DLD1 (cell line): ENCODE data around the gene LPCAT2.

Experiments
- in situ Hi-C: cut with HindIII; loops from 2 replicates; pipeline ENCODE4 v1.10.0; 2017; ENCODE audit warnings: low sequenced_read_pairs

LPCAT2 gene

DNA sequence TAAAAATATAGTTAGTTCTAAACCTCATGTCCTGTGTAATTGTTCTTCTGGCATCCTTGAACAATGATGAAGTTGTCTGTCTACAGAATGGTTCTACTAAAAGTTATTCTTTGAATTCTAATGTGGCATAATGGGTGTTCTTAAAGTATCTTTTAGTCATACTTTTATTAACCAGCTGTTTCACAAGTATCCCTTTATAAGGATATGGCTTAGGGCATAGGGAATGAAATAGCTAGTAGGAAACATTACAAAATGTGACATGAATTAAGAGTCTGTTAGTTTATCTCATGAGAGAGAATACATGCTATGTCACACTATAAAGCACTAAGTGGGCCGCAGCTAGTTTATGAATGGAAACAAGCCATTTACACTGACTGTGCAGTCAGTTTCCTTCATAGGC, 31.3 kb downstream of the LPCAT2 start:
- in situ Hi-C loops = no loop called here

DNA sequence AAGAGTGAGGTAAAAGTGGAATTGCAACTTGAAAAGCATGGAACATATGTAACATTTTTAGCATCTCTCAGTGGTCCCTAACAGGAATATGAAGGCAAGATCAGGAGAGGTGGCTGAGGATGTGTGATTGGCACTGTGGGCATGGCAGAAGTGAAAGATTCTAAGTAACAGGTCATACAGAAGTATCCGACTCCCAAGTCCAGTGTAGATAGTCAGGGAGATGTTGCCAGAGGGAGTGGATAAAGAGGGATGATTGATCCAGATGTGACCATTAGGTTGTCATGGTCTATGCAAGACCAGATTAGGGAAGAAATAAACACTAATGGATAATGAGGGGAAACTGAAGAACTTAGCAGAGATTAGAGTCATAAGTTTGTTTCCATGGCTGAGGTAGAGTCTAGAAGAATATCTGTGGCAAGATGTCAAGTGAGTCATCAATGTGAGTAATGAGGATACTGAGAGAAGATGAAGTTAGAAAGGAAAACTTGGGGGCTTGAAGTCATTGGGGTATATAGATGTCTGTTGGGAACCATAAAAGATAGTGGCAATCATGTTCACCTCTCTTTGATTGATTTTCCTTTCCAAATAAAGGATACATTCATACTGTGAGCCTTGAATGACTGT, 33.7 kb downstream of the LPCAT2 start:
- in situ Hi-C loops = no loop called here

DNA sequence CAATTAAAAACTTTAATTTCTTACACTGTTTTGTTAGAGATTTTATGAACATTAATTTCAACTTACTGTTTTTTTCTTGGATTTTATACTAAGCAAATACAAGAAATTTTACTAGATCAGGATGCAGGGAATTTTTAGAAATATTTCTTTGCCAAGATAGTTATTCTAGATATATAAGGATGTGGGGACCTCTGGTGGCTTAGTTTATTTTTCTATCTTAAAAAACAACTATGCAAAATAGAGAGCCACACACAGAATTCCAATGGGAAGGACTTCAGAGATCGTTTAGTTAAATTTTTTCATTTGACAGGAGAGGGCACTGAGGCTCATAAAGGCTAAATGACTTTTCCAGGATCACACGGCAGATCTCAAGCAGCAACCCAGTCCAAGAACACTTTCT, 34.6 kb downstream of the LPCAT2 start:
- in situ Hi-C loops = no loop called here

DNA sequence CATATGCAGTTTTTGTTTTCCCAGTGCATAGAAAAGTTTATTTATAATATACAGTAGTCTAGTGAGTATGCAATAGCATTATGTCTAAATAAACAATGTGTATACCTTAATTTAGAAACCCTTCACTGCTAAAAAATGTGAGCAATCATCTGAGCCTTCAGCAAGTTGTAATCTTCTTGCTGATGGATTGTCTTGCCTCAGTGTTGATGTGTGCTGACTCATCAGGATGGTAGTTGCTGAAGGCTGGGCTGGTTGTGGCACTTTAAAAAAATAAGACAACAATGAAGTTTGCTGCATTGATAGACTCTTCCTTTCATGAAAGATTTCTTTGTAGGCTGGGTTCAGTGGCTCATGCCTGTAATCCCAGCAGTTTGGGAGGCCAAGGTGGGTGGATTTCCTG, 43.7 kb downstream of the LPCAT2 start:
- in situ Hi-C loops = no loop called here

DNA sequence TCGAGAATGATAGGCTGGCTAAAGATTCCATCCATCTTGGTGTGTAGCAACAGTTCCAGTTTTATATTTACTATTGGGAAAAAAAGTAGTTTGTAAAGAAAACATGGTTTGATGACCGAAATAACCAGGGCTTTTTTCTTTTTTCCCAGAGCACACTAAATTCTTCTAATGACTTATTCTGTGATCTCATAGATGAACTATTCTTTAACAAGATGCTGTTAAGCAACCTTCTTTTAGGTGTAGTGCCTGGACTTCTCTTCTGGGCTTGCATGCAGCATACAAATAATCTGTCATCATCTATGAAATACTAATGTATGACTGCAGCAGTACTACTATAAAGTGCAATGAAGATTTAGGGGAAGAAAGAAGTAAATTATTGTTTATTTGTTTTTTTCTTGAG, 46.6 kb downstream of the LPCAT2 start:
- in situ Hi-C loops = no loop called here

DNA sequence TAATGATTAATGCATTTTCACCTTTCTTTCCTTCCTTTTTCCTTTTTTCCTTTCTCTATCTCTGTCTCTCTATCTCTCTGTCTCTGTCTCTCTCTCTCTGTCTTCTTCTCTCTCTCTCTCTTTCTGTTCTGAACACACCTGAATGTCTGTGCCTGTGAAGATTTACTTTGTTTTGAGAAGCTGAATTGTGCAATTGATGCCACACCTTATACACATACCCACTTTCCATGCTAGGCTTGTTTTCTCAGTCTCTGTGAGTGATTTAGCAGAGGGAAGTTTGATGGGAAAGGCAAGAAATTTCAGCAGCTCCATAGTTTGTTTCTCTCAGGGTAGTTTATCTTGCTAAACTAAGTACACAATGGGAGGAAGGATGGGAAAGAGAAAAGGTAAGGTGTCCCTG, 48.3 kb downstream of the LPCAT2 start:
- in situ Hi-C loops = no loop called here

DNA sequence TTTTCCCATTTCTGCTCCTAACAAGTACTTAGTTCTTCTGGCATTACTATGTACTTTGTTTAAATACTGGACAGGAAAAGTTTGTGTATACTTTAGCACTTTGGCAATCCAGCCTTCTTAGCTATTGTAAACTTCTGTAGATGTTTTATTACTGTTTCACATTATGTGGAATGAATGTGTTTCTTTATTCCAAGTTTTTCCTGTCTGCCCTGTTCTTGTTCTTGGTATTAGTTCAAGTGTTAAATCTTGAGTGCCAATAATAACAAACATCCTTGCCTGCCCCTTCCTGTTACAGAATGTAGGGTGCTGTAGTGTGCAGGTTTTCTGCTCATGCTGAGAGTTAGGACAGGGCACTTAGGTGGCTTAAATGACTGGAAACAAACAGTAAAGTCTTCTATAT, 50.4 kb downstream of the LPCAT2 start:
- in situ Hi-C loops = no loop called here

DNA sequence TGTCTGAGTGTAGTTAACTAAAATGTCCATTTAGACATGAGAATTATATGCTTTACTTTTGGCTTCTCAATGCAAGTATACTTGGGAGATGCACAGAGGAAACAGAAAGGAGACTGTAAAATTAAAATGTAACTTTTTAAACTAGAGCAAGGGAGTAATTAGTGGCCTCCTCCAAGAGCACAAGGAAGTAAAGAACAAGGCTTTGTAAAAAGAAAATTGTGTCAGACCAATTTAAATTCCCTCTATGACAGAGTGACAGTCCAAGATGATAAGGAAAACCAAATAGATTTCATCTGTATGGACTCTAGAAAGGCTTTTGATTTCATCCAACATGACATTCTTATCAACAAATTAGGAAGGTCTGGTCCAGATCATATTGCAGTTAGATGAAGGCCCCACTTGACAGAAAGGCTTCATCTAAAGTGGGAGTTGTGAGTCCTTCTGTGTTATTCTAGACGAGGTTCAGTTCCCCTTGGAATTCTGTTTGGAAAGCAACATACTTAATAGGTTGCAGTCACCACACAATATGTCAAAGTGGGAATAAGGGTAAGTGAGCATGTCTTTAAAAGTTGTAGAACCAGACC, 51.2 kb downstream of the LPCAT2 start:
- in situ Hi-C loops = no loop called here

DNA sequence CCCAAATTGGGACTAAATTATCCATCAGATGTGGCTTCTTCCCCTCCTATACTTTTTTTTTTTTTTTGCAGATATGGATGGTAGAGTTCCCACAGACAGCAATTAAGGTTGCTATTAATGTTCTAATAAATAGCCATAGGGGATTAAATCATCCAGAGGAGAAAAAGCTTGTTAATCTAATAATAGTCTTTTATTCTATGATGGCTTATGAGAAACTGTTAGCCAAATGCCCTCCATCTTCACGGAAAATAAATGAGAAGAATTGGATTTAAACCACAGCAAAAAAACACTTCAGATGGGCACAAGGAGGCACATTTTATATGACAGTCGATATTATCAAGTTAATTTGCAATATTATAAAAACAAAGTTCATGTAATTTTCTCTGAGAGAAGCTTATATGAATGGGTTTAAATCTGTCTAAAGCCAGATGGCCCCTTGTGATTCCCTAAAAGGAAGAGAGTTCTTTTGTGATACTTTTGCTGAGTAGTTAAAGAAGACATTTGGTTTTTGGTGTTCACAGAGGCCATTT, 52.5 kb downstream of the LPCAT2 start:
- in situ Hi-C loops = no loop called here

DNA sequence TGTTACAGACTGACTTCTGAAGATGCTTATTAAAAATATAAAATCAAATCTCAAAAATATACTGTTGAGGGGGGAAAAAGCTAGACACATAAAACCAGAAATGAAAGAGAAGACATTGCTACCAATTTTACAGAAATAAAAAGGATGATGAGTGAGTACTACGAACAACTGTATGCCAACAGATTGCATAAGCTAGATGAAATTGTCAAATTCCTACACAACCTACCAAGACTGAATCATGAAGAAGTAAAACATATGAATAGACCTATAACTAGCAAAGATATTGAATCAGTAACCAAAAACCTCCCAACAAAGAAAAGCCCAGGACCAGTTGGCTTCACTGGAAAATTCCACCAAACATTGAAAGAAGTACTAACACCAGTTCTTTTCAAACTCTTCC, 54.1 kb downstream of the LPCAT2 start:
- in situ Hi-C loops = no loop called here

DNA sequence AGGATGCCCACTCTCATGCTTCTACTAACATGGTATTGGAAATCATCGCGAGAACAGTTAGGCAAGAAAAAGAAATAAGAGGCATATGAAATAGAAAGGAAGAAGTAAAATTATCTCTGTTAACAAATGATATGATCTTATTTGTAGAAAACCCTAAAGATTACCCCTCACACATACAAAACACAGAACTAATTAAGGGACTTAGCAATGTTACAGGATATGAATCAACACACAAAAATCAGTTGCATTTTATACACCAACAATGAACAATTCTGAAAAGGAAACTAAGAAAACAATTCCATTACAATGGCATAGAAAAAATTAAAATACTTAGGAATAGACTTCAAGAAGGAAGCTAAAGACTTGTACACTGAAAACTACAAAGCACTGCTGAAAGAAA, 54.9 kb downstream of the LPCAT2 start:
- in situ Hi-C loops = no loop called here

DNA sequence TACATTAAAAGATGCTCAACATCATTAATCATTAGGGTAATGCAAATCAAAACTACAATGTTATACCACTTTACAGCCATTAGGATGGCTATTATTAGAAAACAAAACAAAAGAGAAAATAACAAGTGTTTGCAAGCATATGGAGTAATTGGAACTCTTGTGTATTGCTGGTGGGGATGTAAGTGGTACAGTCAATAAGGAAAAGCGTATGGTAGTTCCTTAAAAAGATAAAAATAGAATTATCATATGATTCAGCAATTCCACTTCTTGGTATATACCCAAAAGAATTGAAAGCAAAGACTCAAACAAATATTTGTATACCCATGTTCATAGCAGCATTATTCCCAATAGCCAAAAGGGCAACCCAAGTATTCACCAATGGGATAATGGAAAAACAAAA, 56.2 kb downstream of the LPCAT2 start:
- in situ Hi-C loops = no loop called here

DNA sequence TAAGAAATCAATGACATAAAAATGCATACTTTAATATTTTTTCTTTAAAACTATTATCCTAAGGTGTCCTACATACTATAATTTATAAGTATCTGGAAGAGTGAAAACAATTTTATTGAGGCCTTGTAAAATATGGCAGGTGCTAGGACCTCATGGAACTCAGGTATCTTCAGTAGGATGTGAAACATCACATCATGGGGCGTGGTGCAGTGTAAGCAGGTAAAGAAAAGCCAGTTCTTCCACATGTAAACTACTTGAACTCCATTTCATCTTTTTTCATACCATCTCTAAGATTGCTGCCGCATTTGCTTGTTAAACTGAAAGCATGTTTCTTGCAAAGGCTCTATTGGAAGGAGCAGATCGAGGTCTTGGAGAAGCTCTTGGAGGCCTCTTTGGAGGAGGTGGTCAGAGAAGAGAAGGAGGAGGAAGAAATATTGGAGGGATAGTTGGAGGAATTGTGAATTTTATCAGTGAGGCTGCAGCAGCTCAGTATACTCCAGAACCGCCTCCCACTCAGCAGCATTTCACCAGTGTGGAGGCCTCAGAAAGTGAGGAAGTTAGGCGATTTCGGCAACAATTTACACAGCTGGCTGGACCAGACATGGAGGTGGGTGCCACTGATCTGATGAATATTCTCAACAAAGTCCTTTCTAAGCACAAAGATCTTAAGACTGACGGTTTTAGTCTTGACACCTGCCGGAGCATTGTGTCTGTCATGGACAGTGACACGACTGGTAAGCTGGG, 57.7 kb downstream of the LPCAT2 start, which contains the start of gene CAPNS2:
TSS of gene CAPNS2 (plus strand) at position 253 of the 744 bp plus-strand sequence. CDS start at position 326, 73 bp downstream.
- in situ Hi-C loops = no loop called here

DNA sequence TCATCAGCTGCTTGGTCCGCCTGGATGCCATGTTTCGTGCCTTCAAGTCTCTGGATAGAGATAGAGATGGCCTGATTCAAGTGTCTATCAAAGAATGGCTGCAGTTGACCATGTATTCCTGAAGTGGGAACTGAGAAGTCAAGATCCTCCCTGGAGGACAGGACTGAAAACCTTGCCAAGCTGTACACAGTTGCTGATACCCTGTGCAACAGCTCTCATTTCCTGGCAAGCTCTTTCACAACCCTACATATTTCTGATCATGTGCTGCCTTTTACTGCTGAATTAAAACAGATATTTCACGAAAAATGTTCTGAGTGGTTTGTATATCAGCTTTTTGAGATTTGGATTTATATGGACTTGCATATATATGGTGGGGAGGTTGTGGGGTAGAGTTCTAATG, 58.5 kb downstream of the LPCAT2 start:
- in situ Hi-C loops = no loop called here

DNA sequence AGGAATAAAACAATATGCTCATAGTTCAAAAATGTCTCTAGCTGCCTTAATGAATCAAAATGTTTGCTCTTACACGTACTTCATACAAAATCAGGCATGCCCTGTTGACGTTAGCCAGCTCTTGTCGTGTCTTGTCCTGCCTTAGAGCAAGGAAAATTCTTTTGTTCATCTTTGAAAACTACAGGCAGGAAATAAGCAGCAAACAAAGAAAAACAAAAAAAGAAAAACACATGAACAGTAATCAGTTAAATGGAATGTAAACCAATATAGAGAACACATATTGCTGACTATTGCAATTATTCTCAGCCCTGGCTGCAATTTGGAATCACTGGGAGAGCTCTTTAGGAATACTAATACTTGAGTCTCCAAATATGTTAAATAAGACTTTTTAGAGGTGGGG, 59.3 kb downstream of the LPCAT2 start:
- in situ Hi-C loops = no loop called here

DNA sequence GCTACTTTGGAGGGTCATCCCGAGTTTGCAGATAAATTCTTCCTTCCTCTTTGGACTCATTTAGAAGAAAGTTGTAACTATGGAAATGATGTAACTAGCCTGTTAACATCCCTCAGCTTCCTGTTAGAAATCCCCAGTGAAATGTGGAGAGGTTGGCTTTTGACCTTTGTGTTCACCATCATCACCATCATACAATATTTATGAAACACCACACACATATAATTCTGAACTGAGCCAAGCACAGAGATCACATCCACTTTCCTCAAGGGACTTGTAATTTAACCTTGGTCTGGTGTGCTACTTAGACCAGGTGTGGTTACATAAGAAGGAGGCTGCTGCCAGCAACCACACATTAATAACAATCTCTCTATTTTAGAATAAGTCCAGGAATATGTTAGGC, 60.2 kb downstream of the LPCAT2 start:
- in situ Hi-C loops = no loop called here

DNA sequence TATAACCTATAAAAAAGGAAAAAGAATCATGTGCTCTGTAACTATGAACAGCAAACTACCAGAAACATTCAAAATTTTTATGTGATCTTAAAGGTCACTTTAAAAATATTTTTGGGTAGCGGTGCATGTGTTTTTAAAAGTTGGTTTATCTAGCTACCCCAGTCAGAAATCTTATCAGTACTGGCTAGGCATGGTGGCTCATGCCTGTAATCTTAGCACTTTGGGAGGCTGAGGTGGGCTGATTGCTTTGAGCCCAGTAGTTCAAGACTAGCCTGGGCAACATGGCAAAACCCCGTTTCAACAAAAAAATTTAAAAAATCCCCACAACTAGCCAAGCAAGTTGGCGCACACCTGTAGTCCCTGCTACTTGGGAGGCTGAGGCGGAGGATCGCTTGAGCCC, 61.3 kb downstream of the LPCAT2 start:
- in situ Hi-C loops = no loop called here

DNA sequence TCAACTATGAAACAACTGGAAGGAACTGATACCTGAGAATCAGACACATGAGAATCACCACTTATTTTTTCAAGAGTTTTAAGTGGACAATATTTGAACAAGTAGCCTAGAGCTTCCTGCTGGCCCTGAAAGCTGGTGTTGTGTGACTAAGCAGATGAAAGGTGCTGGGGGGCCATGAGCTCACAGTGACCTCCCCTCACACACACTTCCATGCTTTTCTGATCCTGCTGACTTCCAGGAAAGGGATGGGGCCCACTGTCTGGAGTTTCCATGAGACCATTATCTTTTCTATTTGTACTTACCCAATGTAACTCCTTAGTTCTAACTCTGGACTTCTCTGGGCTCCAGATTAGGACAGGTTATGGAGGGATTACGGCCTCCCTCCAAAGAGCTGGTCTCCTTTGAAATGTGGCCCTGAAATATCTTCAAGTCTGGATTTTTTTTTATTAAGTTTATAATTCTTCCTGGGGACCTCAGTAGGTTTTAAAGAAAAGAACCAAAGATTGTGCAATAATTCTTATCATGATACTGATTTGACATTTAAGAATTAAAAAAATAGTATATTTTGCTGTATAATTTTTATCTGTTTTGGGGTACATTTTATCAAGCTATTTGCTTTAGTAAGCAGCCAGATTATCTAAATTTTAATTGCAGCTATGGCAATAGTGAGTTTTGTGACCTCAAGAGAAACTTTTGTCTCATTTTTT, 62.5 kb downstream of the LPCAT2 start:
- in situ Hi-C loops = no loop called here

DNA sequence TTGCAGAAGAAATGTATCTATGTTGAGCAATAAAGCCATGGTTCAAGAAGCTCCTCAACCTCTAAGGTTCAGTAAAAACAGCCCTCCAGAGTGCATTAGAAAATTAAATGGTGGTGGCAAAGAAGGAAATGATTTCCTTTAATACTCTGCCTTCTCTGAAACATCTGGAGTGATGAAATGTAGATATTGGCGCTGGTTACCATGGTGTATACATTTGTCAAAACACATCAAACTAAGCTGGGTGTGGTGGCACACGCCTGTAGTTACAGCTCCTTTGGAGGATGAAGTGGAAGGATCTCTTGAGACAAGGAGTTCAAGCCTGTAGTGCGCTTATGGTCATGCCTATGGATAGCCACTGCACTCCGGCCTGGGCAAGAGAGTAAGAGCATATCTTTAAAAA, 63.6 kb downstream of the LPCAT2 start:
- in situ Hi-C loops = no loop called here

DNA sequence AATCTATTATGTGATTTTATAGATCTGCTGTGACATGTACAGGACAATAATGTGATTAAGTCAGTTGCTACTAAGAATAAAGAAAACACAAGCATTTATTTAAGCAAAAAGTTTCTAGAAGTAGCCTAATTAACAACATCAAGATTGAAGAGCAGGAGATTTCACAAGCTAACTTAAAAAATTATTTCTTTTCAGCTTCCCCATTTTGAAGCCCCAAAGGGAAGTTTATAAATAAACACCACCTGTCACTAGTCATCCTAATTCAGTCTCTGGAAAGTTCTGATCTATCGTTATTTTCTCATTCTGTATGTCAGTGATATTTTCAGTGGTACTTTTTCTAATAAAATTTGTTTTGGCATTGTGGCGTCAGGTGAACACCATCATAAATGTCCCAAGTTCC, 65.9 kb downstream of the LPCAT2 start:
- in situ Hi-C loops = no loop called here

DNA sequence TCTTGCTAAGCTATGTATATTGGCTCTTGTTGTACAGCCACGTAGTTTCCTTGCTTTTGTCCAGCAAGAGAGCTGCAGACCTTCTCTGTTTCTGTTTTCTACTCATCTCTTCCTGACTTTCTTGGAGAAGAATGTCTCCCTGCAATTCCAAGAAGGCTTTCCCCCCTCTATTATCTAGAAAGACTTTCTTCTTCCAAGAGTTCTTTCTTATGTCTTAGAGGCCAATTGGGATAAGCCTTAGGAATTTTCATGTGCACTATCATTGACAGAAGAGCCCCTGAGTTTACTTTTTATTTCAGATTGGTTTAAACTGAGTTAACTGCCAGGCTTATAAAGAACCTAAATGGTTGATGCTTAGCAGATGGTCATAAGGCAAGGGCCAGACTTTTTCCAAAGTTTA, 66.6 kb downstream of the LPCAT2 start:
- in situ Hi-C loops = no loop called here

DNA sequence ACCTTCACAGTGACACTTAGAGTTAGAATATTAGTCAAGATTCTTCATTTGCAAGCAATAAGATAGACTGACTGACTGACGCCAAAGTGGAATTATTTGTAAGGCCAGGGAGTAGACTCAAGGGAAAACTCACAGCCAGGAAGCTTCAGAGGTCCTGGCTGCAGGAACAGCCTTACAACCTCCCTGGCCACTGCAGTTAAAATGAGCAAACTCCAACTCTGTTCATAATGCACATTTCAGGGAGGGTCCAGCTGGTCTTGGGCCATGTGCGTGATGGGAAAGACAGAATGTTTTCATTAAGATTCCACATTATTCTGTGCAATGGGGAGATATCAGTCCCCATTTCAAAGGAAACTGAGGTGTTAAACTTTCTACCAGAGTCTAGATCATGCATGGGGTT, 67.5 kb downstream of the LPCAT2 start:
- in situ Hi-C loops = no loop called here
